GM12865 (cell line): Measurements from ENCODE around the gene MATN3.

Experiments used
- DNase-seq: peaks from one replicate; pipeline ENCODE4 v3.0.0; 2010; ENCODE audit warnings: low read depth
- H3K4me3 ChIP-seq: 2 replicates; pipeline ENCODE4 v1.5.1; 2011; ENCODE audit warnings: mild to moderate bottlenecking, low read depth, low read length, control low read depth
- CTCF ChIP-seq: IDR thresholded peaks from 2 replicates; pipeline ENCODE4 v1.5.1; 2011; ENCODE audit warnings: low read length, control low read depth, low read depth, inconsistent platforms; ENCODE audit not compliant: insufficient read depth; ENCODE audit errors: missing control alignments

The MATN3 gene

GRCh38 chr2:19989667-19990415, 22.6 kb downstream of the MATN3 start, which contains the start of gene WDR35:
TSS of gene WDR35 (minus strand) at chr2:19990105. CDS start at chr2:19990015, 90 bp downstream.
- H3K4me3 ChIP-seq = peak within 1 kb of the TSS; percentile 94
- TF ChIP-seq CTCF = no peak
- DNase-seq = peak; percentile 92

GRCh38 chr2:19989342-19989666, 23.2 kb downstream of the MATN3 start:
- H3K4me3 ChIP-seq = peak overlapping the region; percentile 94
- no peak for DNase-seq
- no peak for TF ChIP-seq CTCF

- DNase-seq = no peak
- no peak for TF ChIP-seq CTCF
- H3K4me3 ChIP-seq = peak overlapping the region; percentile 94
Measured at GRCh38 chr2:19988600-19988999, 23.9 kb downstream of the MATN3 start.

GRCh38 chr2:19987936-19988335, 24.5 kb downstream of the MATN3 start:
- H3K4me3 ChIP-seq = no peak overlapping the region
- DNase-seq = peak; percentile 69
- no peak for TF ChIP-seq CTCF

GRCh38 chr2:19982268-19982667, 30.2 kb downstream of the MATN3 start:
- no peak overlapping the region for H3K4me3 ChIP-seq
- no peak for DNase-seq
- no peak for TF ChIP-seq CTCF

GRCh38 chr2:19979932-19980331, 32.5 kb downstream of the MATN3 start:
- DNase-seq = no peak
- no peak for TF ChIP-seq CTCF
- H3K4me3 ChIP-seq = no peak overlapping the region

- DNase-seq = no peak
- no peak for TF ChIP-seq CTCF
- H3K4me3 ChIP-seq = no peak overlapping the region
Measured at GRCh38 chr2:19973466-19973865, 39.0 kb downstream of the MATN3 start.
